Stimulated activated CD4-positive, alpha-beta T cell treated with anti-CD3 and anti-CD28 coated beads, Interleukin-4, amount 100 ng/mL, for 24 hours (primary cell): ENCODE measurements around the gene PPP2R3B.
"Not testable (repeated sequence)": the region's sequence is repeated elsewhere in the genome, so short reads cannot be mapped to it uniquely, and the experiment has no call there.

Source experiments
- DNase-seq: peaks from one replicate; pipeline ENCODE4 v3.0.0-alpha.2; 2020

PPP2R3B gene

GRCh38 chrX:352582-353314, 34.0 kb downstream of the PPP2R3B start:
- DNase-seq, result no peak

- DNase-seq, result no peak
These were observed 34.5 kb downstream of the PPP2R3B start for GRCh38 chrX:352181-352580.

GRCh38 chrX:351736-352135, 35.0 kb downstream of the PPP2R3B start:
- DNase-seq, result no peak

GRCh38 chrX:351324-351641, 35.4 kb downstream of the PPP2R3B start:
- not testable (repeated sequence) for DNase-seq

- no peak for DNase-seq
These were observed 36.0 kb downstream of the PPP2R3B start for GRCh38 chrX:350534-351323.

- DNase-seq, result no peak
These were observed 36.6 kb downstream of the PPP2R3B start for GRCh38 chrX:350148-350533.

- no peak for DNase-seq
These were observed 37.0 kb downstream of the PPP2R3B start for GRCh38 chrX:349702-350101.

GRCh38 chrX:349196-349595, 37.5 kb downstream of the PPP2R3B start:
- no peak for DNase-seq

- DNase-seq, result no peak
These were observed 38.1 kb downstream of the PPP2R3B start for GRCh38 chrX:348461-349117.

- no peak for DNase-seq
These were observed 39.2 kb downstream of the PPP2R3B start for GRCh38 chrX:347351-348117.

GRCh38 chrX:346034-346813, 40.5 kb downstream of the PPP2R3B start:
- DNase-seq, result no peak

- no peak for DNase-seq
These were observed 41.4 kb downstream of the PPP2R3B start for GRCh38 chrX:345020-345925.

GRCh38 chrX:344371-344901, 42.3 kb downstream of the PPP2R3B start:
- DNase-seq, result no peak

- no peak for DNase-seq
These were observed 45.1 kb downstream of the PPP2R3B start for GRCh38 chrX:341541-342101.

- DNase-seq, result no peak
These were observed 45.9 kb downstream of the PPP2R3B start for GRCh38 chrX:340641-341423.

- DNase-seq, result no peak
These were observed 46.6 kb downstream of the PPP2R3B start for GRCh38 chrX:340121-340520.

GRCh38 chrX:338836-339400, 47.8 kb downstream of the PPP2R3B start:
- DNase-seq, result no peak

GRCh38 chrX:338281-338835, 48.3 kb downstream of the PPP2R3B start:
- no peak for DNase-seq

GRCh38 chrX:337331-337831, 49.3 kb downstream of the PPP2R3B start:
- DNase-seq, result no peak
